B cell (primary cell): ENCODE data around the gene CYS1. TPM values are rescaled to one million over a fixed set of nuclear protein-coding genes. Genes with fewer than 3 reads are reported as not detected.

Experiments
- ATAC-seq: fragments of 200-7000 bp; cut with Tn5 transposase; one replicate; pipeline ENCODE4 v1.10.0; 2021; ENCODE audit warnings: low read depth, mild to moderate bottlenecking, moderate number of reproducible peaks, moderate library complexity
- CTCF ChIA-PET: fragments of 350-600 bp; sonication (Branson Sonifier 250); formaldehyde crosslinking; loops from one replicate; lab custom pipeline; 2021; ENCODE audit warnings: antibody characterized with exemption, inconsistent platforms; lab: Charles Lee
- POLR2A ChIA-PET: fragments of 350-600 bp; sonication (Branson Sonifier 250); formaldehyde crosslinking; loops from one replicate; lab custom pipeline; 2021; ENCODE audit warnings: antibody characterized with exemption; lab: Charles Lee
- DNase-seq: peaks from one replicate; pipeline ENCODE4 v3.0.0; 2013
- H2AFZ ChIP-seq: 2 replicates; pipeline ENCODE4 v1.6.1; 2012; ENCODE audit warnings: mild to moderate bottlenecking, low read depth, low read length; ENCODE audit not compliant: insufficient read depth, poor library complexity, severe bottlenecking
- H3K27ac ChIP-seq, 2 donors: 1 replicate in 1 of 2; 2 replicates in 1 of 2; pipeline ENCODE4 v1.5.1; 2012 to 2013; ENCODE audit warnings: low read length in 2 of 2, mild to moderate bottlenecking in 2 of 2, moderate library complexity in 1 of 2
- H3K27me3 ChIP-seq, 4 experiments: fragments of 200-600 bp in 1 of 4; sonication (generic) in 1 of 4; replicated peaks in 1 of 4; 1 replicate in 2 of 4; 2 replicates in 2 of 4; pipeline versions ENCODE4 v1.6.1 to v1.7.0; 2013 to 2016; ENCODE audit warnings: low read length in 3 of 4, mild to moderate bottlenecking in 2 of 4, mixed read lengths in 1 of 4, moderate library complexity in 1 of 4; ENCODE audit not compliant: insufficient read depth in 4 of 4, control insufficient read depth in 3 of 4; ENCODE audit errors: control extremely low read depth in 1 of 4
- H3K36me3 ChIP-seq, 2 experiments: replicated peaks in 1 of 2; 1 replicate in 1 of 2; 2 replicates in 1 of 2; pipeline versions ENCODE4 v1.6.1 to v1.7.1; 2013; ENCODE audit warnings: low read length in 1 of 2; ENCODE audit not compliant: insufficient read depth in 2 of 2, control insufficient read depth in 1 of 2; ENCODE audit errors: control extremely low read depth in 1 of 2, extremely low read depth in 1 of 2
- H3K4me1 ChIP-seq, 2 donors: fragments of 200-600 bp in 1 of 2; sonication (generic) in 1 of 2; 1 replicate in 1 of 2; 2 replicates in 1 of 2; pipeline versions ENCODE4 v1.5.1 to v1.6.1; 2013 to 2017; ENCODE audit warnings: low read length in 2 of 2; ENCODE audit not compliant: control insufficient read depth in 2 of 2, insufficient read depth in 2 of 2
- H3K4me2 ChIP-seq: replicated peaks from 2 replicates; pipeline ENCODE3; 2012; ENCODE audit warnings: mild to moderate bottlenecking, low read depth, low read length; ENCODE audit not compliant: poor library complexity, severe bottlenecking
- H3K4me3 ChIP-seq, 5 experiments: fragments of 200-600 bp in 1 of 5; sonication (generic) in 1 of 5; 1 replicate in 3 of 5; 2 replicates in 2 of 5; pipeline versions ENCODE4 v1.5.1 to v1.7.0; 2011 to 2016; ENCODE audit warnings: low read length in 4 of 5, mild to moderate bottlenecking in 4 of 5, low read depth in 2 of 5, control low read depth in 1 of 5, moderate library complexity in 1 of 5; ENCODE audit not compliant: insufficient read depth in 1 of 5; ENCODE audit errors: control extremely low read depth in 1 of 5, extremely low read depth in 1 of 5
- H3K79me2 ChIP-seq: fragments of 200-600 bp; sonication (generic); one replicate; pipeline ENCODE4 v1.6.0; 2016; ENCODE audit warnings: low read length; ENCODE audit not compliant: control insufficient read depth, insufficient read depth
- H3K9ac ChIP-seq: fragments of 200-600 bp; sonication (generic); 2 replicates; pipeline ENCODE4 v1.6.1; 2017; ENCODE audit warnings: mild to moderate bottlenecking, low read length, moderate library complexity
- H3K9me3 ChIP-seq, 3 donors: one replicate each; pipeline versions ENCODE4 v1.6.1 to v1.7.1; 2013; ENCODE audit warnings: low read length in 2 of 3; ENCODE audit not compliant: control insufficient read depth in 2 of 3, insufficient read depth in 1 of 3; ENCODE audit errors: control extremely low read depth in 1 of 3
- H4K20me1 ChIP-seq: 2 replicates; pipeline ENCODE4 v1.6.0; 2012; ENCODE audit warnings: mild to moderate bottlenecking, low read length; ENCODE audit not compliant: insufficient read depth, control insufficient read depth, poor library complexity, severe bottlenecking
- H3K27ac Mint-ChIP-seq: one replicate; pipeline ENCODE4 v1.8.0; 2021; ENCODE audit warnings: mixed read lengths
- H3K27me3 Mint-ChIP-seq: one replicate; pipeline ENCODE4 v1.8.0; 2021; ENCODE audit warnings: mixed read lengths
- H3K4me1 Mint-ChIP-seq: one replicate; pipeline ENCODE4 v1.8.0; 2021; ENCODE audit warnings: mixed read lengths
- H3K4me3 Mint-ChIP-seq: one replicate; pipeline ENCODE4 v1.8.0; 2021; ENCODE audit warnings: mixed read lengths
- H3K9me3 Mint-ChIP-seq: one replicate; pipeline ENCODE4 v1.8.0; 2022; ENCODE audit warnings: mixed read lengths; ENCODE audit not compliant: insufficient read depth
- EZH2 ChIP-seq: IDR thresholded peaks from 2 replicates; pipeline ENCODE4 v1.6.1; 2012; ENCODE audit warnings: borderline replicate concordance, low read depth, mild to moderate bottlenecking, moderate library complexity, low read length; ENCODE audit not compliant: insufficient read depth, poor library complexity, severe bottlenecking
- WGBS: methylation state at CpG from one replicate; pipeline ENCODE4 v1.1.5; 2013; ENCODE audit warnings: missing lambda C conversion rate; ENCODE audit not compliant: insufficient coverage; 5-methylcytosine and 5-hydroxymethylcytosine counted together
- intact Hi-C: fragments of 100-400 bp; cut with micrococcal nuclease; formaldehyde crosslinking; loops from one replicate; pipeline ENCODE4 v1.10.0; 2022
- polyA plus RNA-seq: library from polyadenylated mRNA; depleted of rRNA; stranded (reverse); fragments of >200 nt; gene quantifications from 2 replicates; pipeline ENCODE4 v1.2.3, GENCODE V29; 2012
- total RNA-seq, 2 donors: library from RNA; stranded (reverse); fragments of 120-200 nt in 1 of 2; gene quantifications; 1 replicate in 1 of 2; 2 replicates in 1 of 2; pipeline versions ENCODE4 v1.2.3 to v1.2.4, GENCODE V29; 2013 to 2022
- TF ChIP-seq, protein P1 (sequence below): fragments of 200-600 bp; IDR thresholded peaks from one replicate; pipeline ENCODE4 v1.8.0; 2022; ENCODE audit warnings: antibody characterized with exemption, mild to moderate bottlenecking

CYS1 gene
- total and polyA plus RNA-seq, 2 donors (not counting 1 experiment from before 2014, with no cell fraction given), result not detected

DNA sequence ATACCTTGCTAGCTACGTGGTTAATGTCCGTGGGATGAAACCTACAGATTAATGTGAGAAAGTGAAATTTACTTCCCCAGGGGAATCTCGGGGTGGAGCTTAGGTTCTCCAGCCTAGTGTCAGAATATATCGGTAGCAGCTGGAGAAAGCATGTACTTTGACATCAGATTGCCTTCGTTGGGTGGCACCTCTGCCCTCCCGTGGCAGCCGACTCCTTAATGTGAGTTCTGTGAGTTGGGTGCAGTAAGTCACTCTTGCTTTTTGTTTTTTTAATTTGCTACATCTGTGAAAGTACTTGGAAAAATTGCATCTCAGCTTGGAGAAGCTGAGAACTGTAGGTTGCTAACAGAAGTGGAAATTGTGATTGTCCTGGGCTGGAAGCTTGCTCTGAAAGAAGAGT lies 33.3 kb downstream of the CYS1 start:
- no peak for ATAC-seq
- no peak overlapping the region for H3K4me2 ChIP-seq
- H3K4me3 ChIP-seq, result no peak overlapping the region
- Mint-ChIP-seq H3K27me3 (no peaks in the 10 kb centered on the region), H3K9me3 (no peaks in the 10 kb centered on the region), H3K4me1 (peaks cover 21% of the 10 kb centered on the region), H3K4me3 (no peak overlapping the region), H3K27ac (no peak overlapping the region)
- no peak for TF ChIP-seq EZH2
- TF ChIP-seq, protein P1, sequence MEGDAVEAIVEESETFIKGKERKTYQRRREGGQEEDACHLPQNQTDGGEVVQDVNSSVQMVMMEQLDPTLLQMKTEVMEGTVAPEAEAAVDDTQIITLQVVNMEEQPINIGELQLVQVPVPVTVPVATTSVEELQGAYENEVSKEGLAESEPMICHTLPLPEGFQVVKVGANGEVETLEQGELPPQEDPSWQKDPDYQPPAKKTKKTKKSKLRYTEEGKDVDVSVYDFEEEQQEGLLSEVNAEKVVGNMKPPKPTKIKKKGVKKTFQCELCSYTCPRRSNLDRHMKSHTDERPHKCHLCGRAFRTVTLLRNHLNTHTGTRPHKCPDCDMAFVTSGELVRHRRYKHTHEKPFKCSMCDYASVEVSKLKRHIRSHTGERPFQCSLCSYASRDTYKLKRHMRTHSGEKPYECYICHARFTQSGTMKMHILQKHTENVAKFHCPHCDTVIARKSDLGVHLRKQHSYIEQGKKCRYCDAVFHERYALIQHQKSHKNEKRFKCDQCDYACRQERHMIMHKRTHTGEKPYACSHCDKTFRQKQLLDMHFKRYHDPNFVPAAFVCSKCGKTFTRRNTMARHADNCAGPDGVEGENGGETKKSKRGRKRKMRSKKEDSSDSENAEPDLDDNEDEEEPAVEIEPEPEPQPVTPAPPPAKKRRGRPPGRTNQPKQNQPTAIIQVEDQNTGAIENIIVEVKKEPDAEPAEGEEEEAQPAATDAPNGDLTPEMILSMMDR, result no peak
- DNase-seq, result no peak
- peaks cover 11% of the 10 kb centered on the region for H3K79me2 ChIP-seq
- H3K27me3 ChIP-seq, result no peaks in the 10 kb centered on the region
- WGBS, result 97% methylated on average over 7 of the region's 7 CpGs
- H3K4me1 ChIP-seq, result peaks cover 12 to 18% of the 10 kb centered on the region in 2 donors
- H3K27ac ChIP-seq, result no peak overlapping the region
- ChIA-PET CTCF (interaction anchor here (0.8 to 12.6 kb wide), 12 partner anchors 10 to 247 kb away, joined by 3 to 319 read pairs (median 9); no protein-coding TSS in a partner anchor), POLR2A (interaction anchor here (1.4 kb wide), 1 partner anchor 63 kb away, joined by 4 read pairs; no protein-coding TSS in a partner anchor)
- no peak overlapping the region for H2AFZ ChIP-seq
- peaks cover 0 to 16% (median 0%) of the 10 kb centered on the region in 3 donors for H3K9me3 ChIP-seq
- H4K20me1 ChIP-seq, result peaks cover 23% of the 10 kb centered on the region
- H3K36me3 ChIP-seq, result peaks cover 0 to 42% of the 10 kb centered on the region in 2 experiments
- H3K9ac ChIP-seq, result no peak overlapping the region
- intact Hi-C loops, result loop anchor here (10.0 kb wide), 2 partner anchors 1108 to 1212 kb away; partner anchors contain the start of genes KIDINS220 and SLC66A3
